ENCODE data around the gene VSTM2L.
A peak's percentile ranks its signal among the peaks of the same experiment; 100 is the strongest.
"Not testable (repeated sequence)": the region's sequence is repeated elsewhere in the genome, so short reads cannot be mapped to it uniquely, and the experiment has no call there.

Gene VSTM2L

GRCh38 chr20:37963483-37963882 is 60.6 kb downstream of the VSTM2L start:
- DNase-seq (ENCODE audit: low read depth, low spot score): not testable (repeated sequence)

GRCh38 chr20:37968841-37969401 is 66.0 kb downstream of the VSTM2L start:
- peak; percentile 73 for DNase-seq (ENCODE audit: low read depth, low spot score)

GRCh38 chr20:37969949-37970855 is 67.3 kb downstream of the VSTM2L start:
- no peak for DNase-seq (ENCODE audit: low read depth, low spot score)

GRCh38 chr20:37970856-37971245 is 67.9 kb downstream of the VSTM2L start:
- no peak for DNase-seq (ENCODE audit: low read depth, low spot score)

- DNase-seq (ENCODE audit: low read depth, low spot score): no peak
Observed at GRCh38 chr20:37971561-37972127, 68.7 kb downstream of the VSTM2L start.

- no peak for DNase-seq (ENCODE audit: low read depth, low spot score)
Observed at GRCh38 chr20:37972256-37973058, 69.5 kb downstream of the VSTM2L start.

GRCh38 chr20:37973059-37973910 is 70.4 kb downstream of the VSTM2L start:
- no peak for DNase-seq (ENCODE audit: low read depth, low spot score)

- no peak for DNase-seq (ENCODE audit: low read depth, low spot score)
Observed at GRCh38 chr20:37976887-37977286, 74.0 kb downstream of the VSTM2L start.

- no peak for DNase-seq (ENCODE audit: low read depth, low spot score)
Observed at GRCh38 chr20:37977338-37977737, 74.4 kb downstream of the VSTM2L start.

- DNase-seq (ENCODE audit: low read depth, low spot score): no peak
Observed at GRCh38 chr20:37977786-37978185, 74.9 kb downstream of the VSTM2L start.

- no peak for DNase-seq (ENCODE audit: low read depth, low spot score)
Observed at GRCh38 chr20:37979021-37979985, 76.4 kb downstream of the VSTM2L start.

GRCh38 chr20:37980383-37980782 is 77.5 kb downstream of the VSTM2L start:
- no peak for DNase-seq (ENCODE audit: low read depth, low spot score)

- no peak for DNase-seq (ENCODE audit: low read depth, low spot score)
Observed at GRCh38 chr20:37980876-37981275, 77.9 kb downstream of the VSTM2L start.

- no peak for DNase-seq (ENCODE audit: low read depth, low spot score)
Observed at GRCh38 chr20:37981568-37981967, 78.6 kb downstream of the VSTM2L start.

GRCh38 chr20:37983286-37983685 is 80.4 kb downstream of the VSTM2L start:
- DNase-seq (ENCODE audit: low read depth, low spot score): no peak

- no peak for DNase-seq (ENCODE audit: low read depth, low spot score)
Observed at GRCh38 chr20:37984018-37984785, 81.3 kb downstream of the VSTM2L start.

- no peak for DNase-seq (ENCODE audit: low read depth, low spot score)
Observed at GRCh38 chr20:37986044-37986858, 83.3 kb downstream of the VSTM2L start.
